Calu3 (cell line): ENCODE results near the gene SETD9. TPM values are rescaled to one million over a fixed set of nuclear protein-coding genes. Genes with fewer than 3 reads are reported as not detected.

Experiments
- BruUV-seq: library from RNA; stranded (reverse); fragments of 400-500 nt; replicated peaks from 2 replicates; lab custom pipeline; 2021; lab: Mats Ljungman, UMichigan
- CTCF ChIA-PET: fragments of 300-600 bp; sonication (Branson Sonifier 250); formaldehyde crosslinking; loops from one replicate; lab custom pipeline; 2022; ENCODE audit warnings: antibody characterized with exemption; lab: Charles Lee
- DNase-seq: peaks from one replicate; pipeline ENCODE4 v3.0.0; 2022
- H3K27ac Mint-ChIP-seq: one replicate; pipeline ENCODE4 v1.8.0; 2022; ENCODE audit warnings: mixed read lengths; ENCODE audit not compliant: unreplicated experiment
- H3K27me3 Mint-ChIP-seq: one replicate; pipeline ENCODE4 v1.8.0; 2022; ENCODE audit warnings: mixed read lengths; ENCODE audit not compliant: unreplicated experiment
- H3K36me3 Mint-ChIP-seq: one replicate; pipeline ENCODE4 v1.8.0; 2022; ENCODE audit warnings: mild to moderate bottlenecking, moderate library complexity, mixed read lengths; ENCODE audit not compliant: insufficient read depth, unreplicated experiment
- H3K4me1 Mint-ChIP-seq: one replicate; pipeline ENCODE4 v1.8.0; 2022; ENCODE audit warnings: mild to moderate bottlenecking, low read depth, mixed read lengths; ENCODE audit not compliant: unreplicated experiment
- H3K4me3 Mint-ChIP-seq: one replicate; pipeline ENCODE4 v1.8.0; 2022; ENCODE audit warnings: mild to moderate bottlenecking, low read depth, moderate library complexity, mixed read lengths; ENCODE audit not compliant: unreplicated experiment
- H3K9me3 Mint-ChIP-seq: one replicate; pipeline ENCODE4 v1.8.0; 2022; ENCODE audit warnings: low read depth, mixed read lengths; ENCODE audit not compliant: unreplicated experiment
- CTCF ChIP-seq: fragments of 200-600 bp; IDR thresholded peaks from one replicate; pipeline ENCODE4 v1.8.0; 2022; ENCODE audit warnings: antibody characterized with exemption; ENCODE audit not compliant: unreplicated experiment
- intact Hi-C: fragments of 100-400 bp; cut with micrococcal nuclease; formaldehyde crosslinking; loops from one replicate; pipeline ENCODE4 v1.10.0; 2022; ENCODE audit not compliant: unreplicated experiment
- total RNA-seq: library from RNA; stranded (reverse); gene quantifications from 2 replicates; pipeline ENCODE4 v1.2.3, GENCODE V29; 2022

The SETD9 gene
- total RNA-seq, 1 experiment from 2014 or later: 11.1 TPM

GRCh38 chr5:56893251-56893951, 16.0 kb upstream of the SETD9 start:
- peaks cover 35% of the 10 kb centered on the region for H3K36me3 Mint-ChIP-seq
- no TSS peak for BruUV-seq
- H3K27me3 Mint-ChIP-seq: no peaks in the 10 kb centered on the region
- no peak for TF ChIP-seq CTCF
- CTCF ChIA-PET: no interaction called here
- H3K9me3 Mint-ChIP-seq: no peaks in the 10 kb centered on the region
- H3K4me1 Mint-ChIP-seq: no peaks in the 10 kb centered on the region
- intact Hi-C loops: no loop called here
- no peak overlapping the region for H3K27ac Mint-ChIP-seq
- DNase-seq: no peak
- H3K4me3 Mint-ChIP-seq: no peak overlapping the region

- H3K36me3 Mint-ChIP-seq: peaks cover 8% of the 10 kb centered on the region
Observed at GRCh38 chr5:56896763-56897162, 12.6 kb upstream of the SETD9 start.

GRCh38 chr5:56898213-56898612, 11.2 kb upstream of the SETD9 start:
- H3K4me3 Mint-ChIP-seq: no peak overlapping the region
- no peak for TF ChIP-seq CTCF
- intact Hi-C loops: no loop called here
- no TSS peak for BruUV-seq
- CTCF ChIA-PET: interaction anchor here (0.5 kb wide), 1 partner anchor 231 kb away, joined by 3 read pairs; no protein-coding TSS in a partner anchor
- no peaks in the 10 kb centered on the region for H3K4me1 Mint-ChIP-seq
- H3K36me3 Mint-ChIP-seq: no peaks in the 10 kb centered on the region
- H3K9me3 Mint-ChIP-seq: no peaks in the 10 kb centered on the region
- no peaks in the 10 kb centered on the region for H3K27me3 Mint-ChIP-seq
- H3K27ac Mint-ChIP-seq: no peak overlapping the region
- no peak for DNase-seq

More at GRCh38 chr5:56896763-56897162, 12.6 kb upstream of the SETD9 start:
- Mint-ChIP-seq H3K27ac (no peak overlapping the region), H3K9me3 (no peaks in the 10 kb centered on the region), H3K4me1 (no peaks in the 10 kb centered on the region), H3K4me3 (no peak overlapping the region), H3K27me3 (no peaks in the 10 kb centered on the region)
- CTCF ChIA-PET: interaction anchor here (0.6 to 1.4 kb wide), 3 partner anchors 58 to 1588 kb away, joined by 3 to 4 read pairs (median 3); no protein-coding TSS in a partner anchor
- intact Hi-C loops: no loop called here
- BruUV-seq: no TSS peak
- no peak for DNase-seq
- TF ChIP-seq CTCF: no peak

- BruUV-seq: no TSS peak
- no peak for TF ChIP-seq CTCF
Observed at GRCh38 chr5:56900395-56900794, 9.0 kb upstream of the SETD9 start.

More at GRCh38 chr5:56900395-56900794, 9.0 kb upstream of the SETD9 start:
- Mint-ChIP-seq H3K4me3 (no peak overlapping the region), H3K4me1 (no peaks in the 10 kb centered on the region), H3K36me3 (no peaks in the 10 kb centered on the region), H3K9me3 (no peaks in the 10 kb centered on the region), H3K27me3 (no peaks in the 10 kb centered on the region), H3K27ac (no peak overlapping the region)
- DNase-seq: no peak
- CTCF ChIA-PET: interaction anchor here (0.6 to 2.0 kb wide), 5 partner anchors 9 to 630 kb away, joined by 3 to 12 read pairs (median 3); no protein-coding TSS in a partner anchor
- intact Hi-C loops: loop anchor here (2.0 to 5.0 kb wide), 3 partner anchors 320 to 1562 kb away; partner anchors contain the start of gene PLK2
